HG02840 (cell line): ENCODE measurements around the gene FAP.

Experiments
- ATAC-seq: cut with Tn5 transposase; IDR thresholded peaks from one replicate; pipeline ENCODE4 v1.9.1; 2021; ENCODE audit warnings: mild to moderate bottlenecking, moderate library complexity, moderate number of reproducible peaks; ENCODE audit not compliant: unreplicated experiment, low FRiP score

Gene FAP

GRCh38 chr2:162243294-162243693, at the start of gene FAP:
TSS of gene FAP (minus strand) at chr2:162243445. CDS start at chr2:162243327, 118 bp downstream.
- no peak for ATAC-seq

- no peak for ATAC-seq
Measured at GRCh38 chr2:162291748-162292147, 48.5 kb upstream of the FAP start.

GRCh38 chr2:162282765-162283425, 39.6 kb upstream of the FAP start:
- no peak for ATAC-seq

- no peak for ATAC-seq
Measured at GRCh38 chr2:162280654-162281053, 37.4 kb upstream of the FAP start.

GRCh38 chr2:162277381-162277780, 34.1 kb upstream of the FAP start:
- no peak for ATAC-seq

GRCh38 chr2:162267996-162268395, 24.8 kb upstream of the FAP start:
- ATAC-seq, result no peak

- ATAC-seq, result no peak
Measured at GRCh38 chr2:162267496-162267895, 24.3 kb upstream of the FAP start.

GRCh38 chr2:162266460-162266760, 23.2 kb upstream of the FAP start:
- ATAC-seq, result no peak

GRCh38 chr2:162265666-162266459, 22.6 kb upstream of the FAP start:
- ATAC-seq, result no peak

GRCh38 chr2:162261032-162261945, 18.0 kb upstream of the FAP start:
- ATAC-seq, result no peak

- ATAC-seq, result no peak
Measured at GRCh38 chr2:162258686-162259085, 15.4 kb upstream of the FAP start.

GRCh38 chr2:162258169-162258568, 14.9 kb upstream of the FAP start:
- ATAC-seq, result no peak

- ATAC-seq, result no peak
Measured at GRCh38 chr2:162257425-162257824, 14.2 kb upstream of the FAP start.

- no peak for ATAC-seq
Measured at GRCh38 chr2:162256591-162256991, 13.3 kb upstream of the FAP start.

GRCh38 chr2:162254236-162254871, 11.1 kb upstream of the FAP start:
- ATAC-seq, result no peak

GRCh38 chr2:162253435-162253834, 10.2 kb upstream of the FAP start:
- ATAC-seq, result no peak

GRCh38 chr2:162252153-162252552, 8.9 kb upstream of the FAP start:
- no peak for ATAC-seq

GRCh38 chr2:162245781-162246180, 2.5 kb upstream of the FAP start:
- ATAC-seq, result no peak

- no peak for ATAC-seq
Measured at GRCh38 chr2:162245061-162245460, 1.8 kb upstream of the FAP start.

GRCh38 chr2:162244541-162245031, 1.3 kb upstream of the FAP start:
- ATAC-seq, result no peak

GRCh38 chr2:162243715-162244114, 470 bp upstream of the FAP start:
- ATAC-seq, result no peak
